Adrenal gland (tissue), 5 donors: Measurements from ENCODE around the gene MGAT5.

Experiments used
- CTCF ChIP-seq, 6 experiments: fragments of 450-650 bp in 4 of 6; fragments of 200-600 bp in 2 of 6; sonication (generic) in 1 of 6; IDR thresholded peaks; 1 replicate in 5 of 6; 2 replicates in 1 of 6; pipeline versions ENCODE4 v1.5.1 to v1.8.0; 2016 to 2021; ENCODE audit warnings: antibody characterized with exemption in 6 of 6, mild to moderate bottlenecking in 2 of 6, moderate library complexity in 1 of 6
- POLR2A ChIP-seq, 2 donors: fragments of 450-650 bp; IDR thresholded peaks; one replicate each; pipeline ENCODE4 v1.6.1; 2017; ENCODE audit warnings: antibody characterized with exemption in 2 of 2, mild to moderate bottlenecking in 2 of 2, moderate library complexity in 1 of 2
- donor health status: DM: no; HTN: no; CAD: no.

- TF ChIP-seq POLR2A (IDR thresholded peaks at IDR 0.05) (no peak), CTCF (IDR thresholded peaks at IDR 0.05) (no peak)
Measured at GRCh38 chr2:134307334-134307733, 53.5 kb downstream of the MGAT5 start.
